HepG2 (cell line): ENCODE results near the gene RPS19BP1. TPM values are rescaled to one million over a fixed set of nuclear protein-coding genes. Genes with fewer than 3 reads are reported as not detected.

Experiments
- ATAC-seq: fragments of 200-7000 bp; cut with Tn5 transposase; 3 replicates; pipeline ENCODE4 v1.9.1; 2020; ENCODE audit warnings: mild to moderate bottlenecking, moderate library complexity
- BruUV-seq: library from RNA; stranded (reverse); fragments of 400-500 nt; replicated peaks from 2 replicates; lab custom pipeline; 2021; lab: Mats Ljungman, UMichigan
- CTCF ChIA-PET: fragments of 300-600 bp; formaldehyde crosslinking; extraction: SDS; loops from one replicate; lab custom pipeline; 2021; ENCODE audit warnings: low total read pairs, inconsistent platforms, low intra/inter-chr PET ratio; lab: Yijun Ruan, JAX
- POLR2A ChIA-PET: fragments of 350-600 bp; sonication (Branson Sonifier 250); formaldehyde crosslinking; loops from one replicate; lab custom pipeline; 2020; ENCODE audit warnings: antibody characterized with exemption, inconsistent platforms; lab: Yijun Ruan, JAX
- DNase-seq: peaks from one replicate; pipeline ENCODE4 v3.0.0-alpha.2; 2015; ENCODE audit warnings: low spot score
- FAIRE-seq: peaks from 3 replicates; lab custom pipeline; 2011; peaks lifted over from hg19 to GRCh38; lab: Jason Lieb, UNC
- H2AFZ ChIP-seq: one replicate; pipeline ENCODE4 v1.6.1; 2011; ENCODE audit warnings: low read length, inconsistent platforms
- H3K27ac ChIP-seq: fragments of 300-600 bp; 3 replicates; pipeline ENCODE4 v1.8.0; 2011; ENCODE audit warnings: mixed run types, mild to moderate bottlenecking, mixed read lengths, low read length, inconsistent platforms; ENCODE audit not compliant: insufficient read depth; ENCODE audit errors: extremely low read length
- H3K27me3 ChIP-seq, 2 experiments: fragments of 200-600 bp in 1 of 2; 2 replicates in 1 of 2; 3 replicates in 1 of 2; pipeline versions ENCODE4 v1.6.0 to v1.8.0; 2011; ENCODE audit warnings: low read length in 2 of 2, mild to moderate bottlenecking in 2 of 2, moderate library complexity in 2 of 2, inconsistent platforms in 1 of 2; ENCODE audit not compliant: insufficient read depth in 2 of 2, control insufficient read depth in 1 of 2
- H3K36me3 ChIP-seq, 2 experiments: fragments of 200-600 bp in 1 of 2; replicated peaks in 1 of 2; 2 replicates in 1 of 2; 3 replicates in 1 of 2; pipeline versions ENCODE4 v1.5.1 to v1.8.0; 2011; ENCODE audit warnings: low read length in 2 of 2, inconsistent platforms in 1 of 2; ENCODE audit not compliant: insufficient read depth in 2 of 2, control insufficient read depth in 1 of 2
- H3K4me1 ChIP-seq: 2 replicates; pipeline ENCODE4 v1.5.1; 2012; ENCODE audit warnings: low read length, inconsistent platforms; ENCODE audit not compliant: insufficient read depth
- H3K4me2 ChIP-seq: 2 replicates; pipeline ENCODE4 v1.6.0; 2011; ENCODE audit warnings: low read depth, low read length, inconsistent platforms
- H3K4me3 ChIP-seq, 3 experiments: fragments of 200-600 bp in 1 of 3; sonication (generic), shearing (Covaris generic) in 1 of 3; replicated peaks in 1 of 3; 2 replicates each; pipeline ENCODE4 v1.5.1; 2011 to 2016; ENCODE audit warnings: low read length in 3 of 3, inconsistent platforms in 2 of 3, low read depth in 2 of 3, mild to moderate bottlenecking in 2 of 3, control low read depth in 1 of 3, mixed read lengths in 1 of 3; ENCODE audit not compliant: insufficient read depth in 1 of 3
- H3K79me2 ChIP-seq: one replicate; pipeline ENCODE4 v1.6.1; 2011; ENCODE audit warnings: low read length, inconsistent platforms; ENCODE audit not compliant: insufficient read depth
- H3K9ac ChIP-seq: 2 replicates; pipeline ENCODE4 v1.6.0; 2011; ENCODE audit warnings: mild to moderate bottlenecking, low read depth, low read length, inconsistent platforms; ENCODE audit not compliant: insufficient read depth
- H3K9me3 ChIP-seq: 2 replicates; pipeline ENCODE4 v1.5.1; 2012; ENCODE audit warnings: mild to moderate bottlenecking, low read length
- H4K20me1 ChIP-seq: 2 replicates; pipeline ENCODE4 v1.6.0; 2011; ENCODE audit warnings: inconsistent platforms, mild to moderate bottlenecking, low read length, moderate library complexity; ENCODE audit not compliant: insufficient read depth
- CENPT ChIP-seq: sonication (generic); formaldehyde crosslinking; IDR thresholded peaks from 2 replicates; pipeline ENCODE4 v1.8.0; 2022; ENCODE audit warnings: low read depth, mild to moderate bottlenecking, moderate library complexity, missing genetic modification reagents
- DNMT3B ChIP-seq: conservative IDR thresholded peaks from 2 replicates; pipeline ENCODE4 v1.6.1; 2016; ENCODE audit warnings: missing biosample characterization, control low read depth
- MAZ ChIP-seq, 2 experiments: sonication (generic) in 1 of 2; formaldehyde crosslinking in 1 of 2; IDR thresholded peaks; 2 replicates each; pipeline versions ENCODE4 v1.5.0 to v1.6.1; 2012 to 2020; ENCODE audit warnings: low read depth in 2 of 2, mild to moderate bottlenecking in 2 of 2, borderline replicate concordance in 1 of 2, improper control_type of control experiment in 1 of 2, low read length in 1 of 2, missing genetic modification reagents in 1 of 2, moderate library complexity in 1 of 2
- NONO ChIP-seq, 2 experiments: fragments of 450-650 bp in 1 of 2; sonication (generic) in 1 of 2; formaldehyde crosslinking in 1 of 2; IDR thresholded peaks in 1 of 2; conservative IDR thresholded peaks in 1 of 2; 2 replicates each; pipeline versions ENCODE4 v1.6.1 to v1.8.0; 2017 to 2022; ENCODE audit warnings: mild to moderate bottlenecking in 1 of 2, missing genetic modification reagents in 1 of 2, moderate library complexity in 1 of 2
- RXRB ChIP-seq: IDR thresholded peaks from 2 replicates; pipeline ENCODE4 v1.6.1; 2016; ENCODE audit warnings: borderline replicate concordance, missing genetic modification reagents, missing compliant biosample characterization
- SP1 ChIP-seq, 2 experiments: fragments of 450-650 bp in 1 of 2; sonication (generic) in 1 of 2; formaldehyde crosslinking in 1 of 2; IDR thresholded peaks; 2 replicates each; pipeline versions ENCODE4 v1.4.0 to v1.6.1; 2016 to 2020; ENCODE audit warnings: missing genetic modification reagents in 1 of 2
- ZNF251 ChIP-seq: sonication (generic); formaldehyde crosslinking; IDR thresholded peaks from 2 replicates; pipeline ENCODE4 v1.9.0; 2021; ENCODE audit warnings: mild to moderate bottlenecking, missing genetic modification reagents
- ZNF275 ChIP-seq: sonication (generic); formaldehyde crosslinking; IDR thresholded peaks from 2 replicates; pipeline ENCODE4 v1.8.0; 2022; ENCODE audit warnings: missing genetic modification reagents, mild to moderate bottlenecking, inconsistent platforms, borderline replicate concordance
- ZNF713 ChIP-seq: sonication (generic); formaldehyde crosslinking; IDR thresholded peaks from 2 replicates; pipeline ENCODE4 v1.4.0; 2020; ENCODE audit warnings: mild to moderate bottlenecking, missing genetic modification reagents
- ZNF720 ChIP-seq: sonication (generic); formaldehyde crosslinking; IDR thresholded peaks from 2 replicates; pipeline ENCODE4 v1.4.0; 2020; ENCODE audit warnings: missing genetic modification reagents
- WGBS: methylation state at CpG from one replicate; pipeline ENCODE4 v1.1.6; 2017; ENCODE audit warnings: low lambda C conversion rate; 5-methylcytosine and 5-hydroxymethylcytosine counted together
- in situ Hi-C: cut with HindIII; loops from 2 replicates; pipeline ENCODE4 v1.10.0; 2017; ENCODE audit warnings: low pct_unique_long_range_greater_than_20kb; ENCODE audit not compliant: extremely low pct_ligation_motif_present
- intact Hi-C: fragments of 100-400 bp; cut with micrococcal nuclease; formaldehyde crosslinking; loops from one replicate; pipeline ENCODE4 v1.10.0; 2022; ENCODE audit not compliant: unreplicated experiment
- polyA plus RNA-seq, 8 experiments: library from polyadenylated mRNA; depleted of rRNA in 3 of 8; stranded (reverse) in 7 of 8; unstranded in 1 of 8; fragments of >200 nt; fragmentation: Illumina TruSeq in 4 of 8; extraction: Trizol in 4 of 8; gene quantifications; 2 replicates each; pipeline versions ENCODE4 v1.2.1 to v1.2.3, GENCODE V29; 2011 to 2016; ENCODE audit warnings: low read depth in 4 of 8, missing spikeins in 1 of 8, mixed read lengths in 1 of 8; ENCODE audit not compliant: insufficient read depth in 1 of 8
- total RNA-seq, 5 experiments: library from RNA; depleted of rRNA; stranded (reverse); fragments of >200 nt; fragmentation: Illumina TruSeq; extraction: Trizol; gene quantifications; 2 replicates each; pipeline ENCODE4 v1.2.3, GENCODE V29; 2016; ENCODE audit warnings: low read depth in 1 of 5
- TF ChIP-seq, protein P1 (sequence below), 2 experiments: sonication (generic) in 1 of 2; formaldehyde crosslinking in 1 of 2; IDR thresholded peaks; 2 replicates each; pipeline versions ENCODE4 v1.4.0 to v1.6.1; 2018 to 2020; ENCODE audit warnings: missing genetic modification reagents in 2 of 2, borderline replicate concordance in 1 of 2, low read depth in 1 of 2, mild to moderate bottlenecking in 1 of 2, missing biosample characterization in 1 of 2
- TF ChIP-seq, protein P2 (sequence below): IDR thresholded peaks from 2 replicates; pipeline ENCODE4 v1.4.0; 2020; ENCODE audit warnings: mild to moderate bottlenecking, missing genetic modification reagents
- TF ChIP-seq, protein P3 (sequence below): IDR thresholded peaks from 2 replicates; pipeline ENCODE4 v1.6.1; 2016; ENCODE audit warnings: mild to moderate bottlenecking

Gene RPS19BP1
- total and polyA plus RNA-seq, 2 of the 13 experiments (the other 11 are each of a cell fraction or from before 2014, with no cell fraction given) = 44.3 to 81.3 TPM

DNA sequence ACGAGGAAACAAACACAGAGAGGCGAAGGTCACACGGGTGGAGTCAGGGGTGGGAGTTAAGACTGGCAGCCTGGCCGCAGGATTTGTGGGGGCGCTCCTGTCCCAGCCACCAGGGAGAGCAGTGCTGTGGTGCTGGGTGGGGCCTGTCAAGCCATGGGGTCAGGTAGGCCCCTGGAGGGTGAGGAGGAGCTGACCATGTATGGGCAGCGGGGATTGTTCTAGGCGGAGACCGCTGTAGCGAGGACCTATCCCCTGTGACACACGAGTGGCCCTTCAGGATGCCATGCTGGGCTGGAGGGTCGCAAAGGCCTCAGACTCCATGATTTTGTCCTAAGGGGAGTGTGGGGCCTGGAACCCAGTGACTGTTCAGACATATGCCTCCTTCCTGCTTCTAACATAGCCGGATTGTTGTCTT, 1.6 kb upstream of the RPS19BP1 start:
- Histone ChIP-seq H2AFZ (peak overlapping the region; percentile 92), H3K4me3 (peak overlapping the region; percentile 55 to 77 (median 59)), H4K20me1 (peaks cover 6% of the 10 kb centered on the region), H3K27me3 (peaks cover 0 to 14% of the 10 kb centered on the region in 2 experiments; a peak in 3 of 5 replicates), H3K36me3 (peaks cover 2 to 8% of the 10 kb centered on the region in 2 experiments; a peak in 3 of 5 replicates), H3K9me3 (no peaks in the 10 kb centered on the region), H3K4me1 (peaks cover 52% of the 10 kb centered on the region), H3K4me2 (peak overlapping the region; percentile 95), H3K9ac (peak overlapping the region; percentile 57), H3K79me2 (peaks cover 18% of the 10 kb centered on the region), H3K27ac (peak overlapping the region; percentile 56)
- in situ Hi-C loops = no loop called here
- 16% methylated on average over 5 of the region's 12 CpGs for WGBS
- no TSS peak for BruUV-seq
- FAIRE-seq (no peak), ATAC-seq (peak; percentile 62), DNase-seq (peak; percentile 73)
- intact Hi-C loops = loop anchor here (2.0 kb wide), 1 partner anchor 503 kb away; no protein-coding TSS in a partner anchor
- ChIA-PET CTCF (interaction anchor here (0.7 to 4.0 kb wide), 5 partner anchors 38 to 815 kb away, joined by 3 to 21 read pairs (median 8); no protein-coding TSS in a partner anchor), POLR2A (interaction anchor here (1.0 to 4.1 kb wide), 10 partner anchors 11 to 510 kb away, joined by 3 to 15 read pairs (median 8); partner anchors contain the start of genes ATF4, MIEF1 and RPL3)
- TF ChIP-seq NONO (IDR thresholded peaks at IDR 0.05) (no peak), NONO (CRISPR knock-in tag; conservative IDR thresholded peaks at IDR 0.05) (0 out of 2 replicates have a peak, but pooled peaks have one; percentile 54), ZNF251 (CRISPR knock-in tag) (no peak), ZNF713 (CRISPR knock-in tag) (no peak), ZNF720 (CRISPR knock-in tag) (no peak), DNMT3B (CRISPR knock-in tag) (no peak), SP1 (IDR thresholded peaks at IDR 0.05) (no peak), SP1 (CRISPR knock-in tag; IDR thresholded peaks at IDR 0.05) (0 out of 2 replicates have a peak, but pooled peaks have one; percentile 39), ZNF275 (0 out of 2 replicates have a peak, but pooled peaks have one; percentile 66), MAZ (IDR thresholded peaks at IDR 0.05; ENCODE audit: borderline replicate concordance, low read depth, low read length) (no peak), MAZ (CRISPR knock-in tag; IDR thresholded peaks at IDR 0.05; ENCODE audit: low read depth) (no peak), CENPT (CRISPR knock-in tag) (no peak), RXRB (no peak)
- TF ChIP-seq, protein P1, sequence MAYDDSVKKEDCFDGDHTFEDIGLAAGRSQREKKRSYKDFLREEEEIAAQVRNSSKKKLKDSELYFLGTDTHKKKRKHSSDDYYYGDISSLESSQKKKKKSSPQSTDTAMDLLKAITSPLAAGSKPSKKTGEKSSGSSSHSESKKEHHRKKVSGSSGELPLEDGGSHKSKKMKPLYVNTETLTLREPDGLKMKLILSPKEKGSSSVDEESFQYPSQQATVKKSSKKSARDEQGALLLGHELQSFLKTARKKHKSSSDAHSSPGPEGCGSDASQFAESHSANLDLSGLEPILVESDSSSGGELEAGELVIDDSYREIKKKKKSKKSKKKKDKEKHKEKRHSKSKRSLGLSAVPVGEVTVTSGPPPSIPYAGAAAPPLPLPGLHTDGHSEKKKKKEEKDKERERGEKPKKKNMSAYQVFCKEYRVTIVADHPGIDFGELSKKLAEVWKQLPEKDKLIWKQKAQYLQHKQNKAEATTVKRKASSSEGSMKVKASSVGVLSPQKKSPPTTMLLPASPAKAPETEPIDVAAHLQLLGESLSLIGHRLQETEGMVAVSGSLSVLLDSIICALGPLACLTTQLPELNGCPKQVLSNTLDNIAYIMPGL (CRISPR knock-in tag; IDR thresholded peaks at IDR 0.05; ENCODE audit: borderline replicate concordance in 1 of 2, low read depth in 1 of 2) = 0 out of 4 replicates have a peak, but pooled peaks of 1 of the 2 experiments have one; percentile 67
- TF ChIP-seq, protein P2, sequence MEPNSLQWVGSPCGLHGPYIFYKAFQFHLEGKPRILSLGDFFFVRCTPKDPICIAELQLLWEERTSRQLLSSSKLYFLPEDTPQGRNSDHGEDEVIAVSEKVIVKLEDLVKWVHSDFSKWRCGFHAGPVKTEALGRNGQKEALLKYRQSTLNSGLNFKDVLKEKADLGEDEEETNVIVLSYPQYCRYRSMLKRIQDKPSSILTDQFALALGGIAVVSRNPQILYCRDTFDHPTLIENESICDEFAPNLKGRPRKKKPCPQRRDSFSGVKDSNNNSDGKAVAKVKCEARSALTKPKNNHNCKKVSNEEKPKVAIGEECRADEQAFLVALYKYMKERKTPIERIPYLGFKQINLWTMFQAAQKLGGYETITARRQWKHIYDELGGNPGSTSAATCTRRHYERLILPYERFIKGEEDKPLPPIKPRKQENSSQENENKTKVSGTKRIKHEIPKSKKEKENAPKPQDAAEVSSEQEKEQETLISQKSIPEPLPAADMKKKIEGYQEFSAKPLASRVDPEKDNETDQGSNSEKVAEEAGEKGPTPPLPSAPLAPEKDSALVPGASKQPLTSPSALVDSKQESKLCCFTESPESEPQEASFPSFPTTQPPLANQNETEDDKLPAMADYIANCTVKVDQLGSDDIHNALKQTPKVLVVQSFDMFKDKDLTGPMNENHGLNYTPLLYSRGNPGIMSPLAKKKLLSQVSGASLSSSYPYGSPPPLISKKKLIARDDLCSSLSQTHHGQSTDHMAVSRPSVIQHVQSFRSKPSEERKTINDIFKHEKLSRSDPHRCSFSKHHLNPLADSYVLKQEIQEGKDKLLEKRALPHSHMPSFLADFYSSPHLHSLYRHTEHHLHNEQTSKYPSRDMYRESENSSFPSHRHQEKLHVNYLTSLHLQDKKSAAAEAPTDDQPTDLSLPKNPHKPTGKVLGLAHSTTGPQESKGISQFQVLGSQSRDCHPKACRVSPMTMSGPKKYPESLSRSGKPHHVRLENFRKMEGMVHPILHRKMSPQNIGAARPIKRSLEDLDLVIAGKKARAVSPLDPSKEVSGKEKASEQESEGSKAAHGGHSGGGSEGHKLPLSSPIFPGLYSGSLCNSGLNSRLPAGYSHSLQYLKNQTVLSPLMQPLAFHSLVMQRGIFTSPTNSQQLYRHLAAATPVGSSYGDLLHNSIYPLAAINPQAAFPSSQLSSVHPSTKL (CRISPR knock-in tag) = peak; percentile 45
- TF ChIP-seq, protein P3, sequence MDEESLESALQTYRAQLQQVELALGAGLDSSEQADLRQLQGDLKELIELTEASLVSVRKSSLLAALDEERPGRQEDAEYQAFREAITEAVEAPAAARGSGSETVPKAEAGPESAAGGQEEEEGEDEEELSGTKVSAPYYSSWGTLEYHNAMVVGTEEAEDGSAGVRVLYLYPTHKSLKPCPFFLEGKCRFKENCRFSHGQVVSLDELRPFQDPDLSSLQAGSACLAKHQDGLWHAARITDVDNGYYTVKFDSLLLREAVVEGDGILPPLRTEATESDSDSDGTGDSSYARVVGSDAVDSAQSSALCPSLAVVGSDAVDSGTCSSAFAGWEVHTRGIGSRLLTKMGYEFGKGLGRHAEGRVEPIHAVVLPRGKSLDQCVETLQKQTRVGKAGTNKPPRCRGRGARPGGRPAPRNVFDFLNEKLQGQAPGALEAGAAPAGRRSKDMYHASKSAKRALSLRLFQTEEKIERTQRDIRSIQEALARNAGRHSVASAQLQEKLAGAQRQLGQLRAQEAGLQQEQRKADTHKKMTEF = 0 out of 2 replicates have a peak, but pooled peaks have one; percentile 3
